Fibroblast of lung (primary cell): Measurements from ENCODE around the gene LPP. TPM values are rescaled to one million over a fixed set of nuclear protein-coding genes. Genes with fewer than 3 reads are reported as not detected.

Experiments
- DNase-seq, 2 donors: peaks; one replicate each; pipeline versions ENCODE4 v3.0.0 to v3.0.0-alpha.2; 2010; ENCODE audit warnings: low read depth in 2 of 2
- H2AFZ ChIP-seq: 2 replicates; pipeline ENCODE4 v1.5.1; 2012; ENCODE audit warnings: low read length, control low read depth, inconsistent platforms
- H3K27ac ChIP-seq: 2 replicates; pipeline ENCODE4 v1.5.1; 2011; ENCODE audit warnings: low read length, control low read depth; ENCODE audit not compliant: insufficient read depth
- H3K27me3 ChIP-seq: 2 replicates; pipeline ENCODE4 v1.5.1; 2011; ENCODE audit warnings: mild to moderate bottlenecking, low read length; ENCODE audit not compliant: control insufficient read depth, insufficient read depth
- H3K36me3 ChIP-seq: 2 replicates; pipeline ENCODE4 v1.5.1; 2011; ENCODE audit warnings: low read length; ENCODE audit not compliant: control insufficient read depth, insufficient read depth
- H3K4me1 ChIP-seq: 2 replicates; pipeline ENCODE4 v1.5.1; 2011; ENCODE audit warnings: low read length; ENCODE audit not compliant: control insufficient read depth, insufficient read depth; ENCODE audit errors: extremely low read depth
- H3K4me2 ChIP-seq: 2 replicates; pipeline ENCODE4 v1.5.1; 2011; ENCODE audit warnings: low read length, control low read depth; ENCODE audit not compliant: insufficient read depth; ENCODE audit errors: extremely low read depth
- H3K4me3 ChIP-seq, 4 experiments: fragments of 200-600 bp in 1 of 4; sonication (generic) in 1 of 4; replicated peaks in 1 of 4; 2 replicates each; pipeline ENCODE4 v1.5.1; 2011 to 2016; ENCODE audit warnings: low read length in 4 of 4, low read depth in 3 of 4, mild to moderate bottlenecking in 3 of 4, control low read depth in 2 of 4, inconsistent platforms in 1 of 4, mixed read lengths in 1 of 4; ENCODE audit not compliant: insufficient read depth in 1 of 4; ENCODE audit errors: control extremely low read depth in 1 of 4
- H3K79me2 ChIP-seq: 2 replicates; pipeline ENCODE4 v1.5.1; 2012; ENCODE audit warnings: mild to moderate bottlenecking, low read length, inconsistent platforms; ENCODE audit not compliant: control insufficient read depth, insufficient read depth
- H3K9ac ChIP-seq: 2 replicates; pipeline ENCODE4 v1.5.1; 2011; ENCODE audit warnings: mild to moderate bottlenecking, low read length, control low read depth; ENCODE audit not compliant: insufficient read depth
- H3K9me3 ChIP-seq: 2 replicates; pipeline ENCODE4 v1.5.1; 2012; ENCODE audit warnings: low read depth, low read length; ENCODE audit not compliant: control insufficient read depth, insufficient read depth
- H4K20me1 ChIP-seq: 2 replicates; pipeline ENCODE4 v1.5.1; 2011; ENCODE audit warnings: low read length; ENCODE audit not compliant: control insufficient read depth, insufficient read depth; ENCODE audit errors: extremely low read depth
- EZH2 ChIP-seq: IDR thresholded peaks from 2 replicates; pipeline ENCODE4 v1.5.1; 2012; ENCODE audit warnings: low read length, control low read depth, mild to moderate bottlenecking; ENCODE audit errors: missing control alignments
- polyA plus RNA-seq, 2 donors: library from polyadenylated mRNA; depleted of rRNA in 1 of 2; stranded (reverse) in 1 of 2; unstranded in 1 of 2; fragments of >200 nt; gene quantifications; 2 replicates each; pipeline ENCODE4 v1.2.1, GENCODE V29; 2011 to 2012; ENCODE audit warnings: missing spikeins in 1 of 2
- total RNA-seq: library from RNA; depleted of rRNA; stranded (reverse); fragments of >200 nt; gene quantifications from 2 replicates; pipeline ENCODE4 v1.2.1, GENCODE V29; 2014
- TF ChIP-seq, protein P1 (sequence below), 2 donors: IDR thresholded peaks in 1 of 2; conservative IDR thresholded peaks in 1 of 2; 1 replicate in 1 of 2; 2 replicates in 1 of 2; pipeline ENCODE4 v1.5.1; 2011 to 2012; ENCODE audit warnings: low read length in 2 of 2, control low read depth in 1 of 2, inconsistent platforms in 1 of 2, low read depth in 1 of 2, mild to moderate bottlenecking in 1 of 2

LPP gene
- total and polyA plus RNA-seq, 2 donors (not counting 1 experiment from before 2014, with no cell fraction given): 69.0 to 124 TPM

DNA sequence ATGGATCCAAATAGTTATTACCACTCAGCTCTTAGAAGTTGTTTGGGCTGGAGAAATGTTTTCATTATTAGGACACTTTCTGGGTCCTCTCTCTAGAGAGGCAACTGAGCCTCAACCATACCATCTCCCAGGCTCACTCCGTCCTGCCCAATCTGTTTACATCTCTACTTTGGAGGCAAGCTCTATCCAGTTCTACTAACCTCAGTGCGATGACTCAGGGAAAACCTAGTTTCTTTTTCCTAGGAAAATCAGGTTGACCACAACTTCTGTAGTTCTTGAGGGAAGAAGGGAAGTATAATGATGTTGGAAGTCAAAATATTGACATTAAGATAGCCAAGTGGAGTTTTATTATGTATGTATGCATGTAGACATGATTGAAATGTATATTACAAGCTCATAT, 40.4 kb downstream of the LPP start:
- Histone ChIP-seq H3K9ac (no peak overlapping the region), H3K4me3 (no peak overlapping the region), H4K20me1 (no peaks in the 10 kb centered on the region), H3K4me1 (peaks cover 7% of the 10 kb centered on the region), H2AFZ (no peak overlapping the region), H3K9me3 (no peaks in the 10 kb centered on the region), H3K4me2 (no peak overlapping the region), H3K27ac (no peak overlapping the region), H3K27me3 (no peaks in the 10 kb centered on the region), H3K79me2 (peaks cover 71% of the 10 kb centered on the region), H3K36me3 (peaks cover 2% of the 10 kb centered on the region)
- DNase-seq: peak; percentile 41 to 81
- TF ChIP-seq, protein P1, sequence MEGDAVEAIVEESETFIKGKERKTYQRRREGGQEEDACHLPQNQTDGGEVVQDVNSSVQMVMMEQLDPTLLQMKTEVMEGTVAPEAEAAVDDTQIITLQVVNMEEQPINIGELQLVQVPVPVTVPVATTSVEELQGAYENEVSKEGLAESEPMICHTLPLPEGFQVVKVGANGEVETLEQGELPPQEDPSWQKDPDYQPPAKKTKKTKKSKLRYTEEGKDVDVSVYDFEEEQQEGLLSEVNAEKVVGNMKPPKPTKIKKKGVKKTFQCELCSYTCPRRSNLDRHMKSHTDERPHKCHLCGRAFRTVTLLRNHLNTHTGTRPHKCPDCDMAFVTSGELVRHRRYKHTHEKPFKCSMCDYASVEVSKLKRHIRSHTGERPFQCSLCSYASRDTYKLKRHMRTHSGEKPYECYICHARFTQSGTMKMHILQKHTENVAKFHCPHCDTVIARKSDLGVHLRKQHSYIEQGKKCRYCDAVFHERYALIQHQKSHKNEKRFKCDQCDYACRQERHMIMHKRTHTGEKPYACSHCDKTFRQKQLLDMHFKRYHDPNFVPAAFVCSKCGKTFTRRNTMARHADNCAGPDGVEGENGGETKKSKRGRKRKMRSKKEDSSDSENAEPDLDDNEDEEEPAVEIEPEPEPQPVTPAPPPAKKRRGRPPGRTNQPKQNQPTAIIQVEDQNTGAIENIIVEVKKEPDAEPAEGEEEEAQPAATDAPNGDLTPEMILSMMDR (conservative IDR thresholded peaks at IDR 0.05 in 1 of 2, IDR thresholded peaks at IDR 0.05 in 1 of 2; ENCODE audit: low read depth in 1 of 2, low read length in 2 of 2): no peak
- no peak for TF ChIP-seq EZH2

DNA sequence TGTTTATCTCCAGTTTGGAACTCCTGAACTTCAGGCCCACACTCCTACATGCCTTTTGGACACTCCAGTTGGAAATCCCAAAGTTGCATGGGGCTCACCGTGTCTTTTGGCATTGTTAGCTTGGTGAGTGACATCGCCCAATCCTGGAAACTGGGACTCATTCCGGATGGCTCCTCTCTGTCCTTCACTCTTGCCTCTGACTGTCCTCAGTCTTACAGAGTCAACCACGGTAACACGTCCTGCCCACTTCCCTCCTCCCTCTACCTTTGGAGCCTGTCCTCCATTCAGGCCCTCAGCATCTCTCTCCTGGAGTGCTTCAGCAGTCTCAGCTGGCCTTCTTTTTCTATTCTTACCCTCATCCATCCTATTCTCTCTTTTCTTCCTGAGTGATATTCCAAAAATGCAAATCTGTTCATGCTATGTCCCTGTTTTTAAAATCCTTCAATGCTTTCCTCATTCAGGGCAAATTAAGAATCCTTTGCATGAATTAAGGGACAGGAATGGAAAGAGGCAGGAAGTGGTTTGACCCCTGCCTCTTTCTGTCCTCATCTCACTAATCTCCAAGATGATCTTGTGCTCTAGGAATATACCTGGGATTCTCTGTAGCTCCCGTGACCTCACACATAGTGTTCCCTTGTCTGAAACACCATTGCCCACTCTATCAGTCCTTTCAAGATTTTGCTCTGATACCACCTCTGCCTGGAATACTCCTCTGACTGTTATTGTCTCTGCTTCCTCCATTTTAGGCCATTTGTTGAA, 42.5 kb downstream of the LPP start:
- H3K79me2 ChIP-seq: peaks cover 67% of the 10 kb centered on the region
- H3K9me3 ChIP-seq: no peaks in the 10 kb centered on the region
- peak in 1 of 2 donors; percentile 69 for DNase-seq
- no peak overlapping the region for H2AFZ ChIP-seq
- no peak for TF ChIP-seq EZH2
- TF ChIP-seq, protein P1 (conservative IDR thresholded peaks at IDR 0.05 in 1 of 2, IDR thresholded peaks at IDR 0.05 in 1 of 2; ENCODE audit: low read depth in 1 of 2, low read length in 2 of 2): no peak
- no peak overlapping the region for H3K4me2 ChIP-seq
- H3K9ac ChIP-seq: no peak overlapping the region
- no peaks in the 10 kb centered on the region for H4K20me1 ChIP-seq
- no peak overlapping the region for H3K4me3 ChIP-seq
- H3K27ac ChIP-seq: peak overlapping the region; percentile 4
- peaks cover 2% of the 10 kb centered on the region for H3K36me3 ChIP-seq
- peaks cover 7% of the 10 kb centered on the region for H3K4me1 ChIP-seq
- H3K27me3 ChIP-seq: no peaks in the 10 kb centered on the region

DNA sequence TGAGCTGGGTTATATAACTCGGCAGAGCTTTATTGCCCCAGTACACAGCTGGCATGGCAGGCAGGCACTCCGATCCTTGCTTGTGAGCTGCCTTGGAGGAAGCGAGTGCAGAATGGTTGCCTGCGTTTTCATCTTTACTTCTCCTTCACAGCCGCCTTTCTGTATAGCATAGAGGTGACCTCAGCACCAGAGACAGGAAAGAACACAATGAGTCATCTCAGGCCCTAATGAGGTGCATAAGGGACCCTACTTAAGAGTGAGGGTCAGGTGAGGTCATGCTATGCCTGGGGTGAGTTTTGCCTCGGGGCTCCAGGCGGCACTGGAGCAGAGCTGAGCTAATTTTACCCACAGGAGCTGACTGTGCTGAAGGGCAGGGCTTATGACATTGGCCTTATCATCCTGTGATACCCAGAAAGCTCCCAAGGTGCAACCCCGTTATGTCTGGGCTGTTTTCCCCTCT, 43.5 kb downstream of the LPP start:
- Histone ChIP-seq H3K27me3 (no peaks in the 10 kb centered on the region), H3K9me3 (no peaks in the 10 kb centered on the region), H3K79me2 (peaks cover 64% of the 10 kb centered on the region), H3K4me2 (no peak overlapping the region), H3K4me1 (peaks cover 7% of the 10 kb centered on the region), H4K20me1 (no peaks in the 10 kb centered on the region), H3K36me3 (peaks cover 2% of the 10 kb centered on the region), H3K9ac (no peak overlapping the region), H3K4me3 (no peak overlapping the region), H3K27ac (no peak overlapping the region), H2AFZ (no peak overlapping the region)
- DNase-seq: peak in 1 of 2 donors; percentile 60
- TF ChIP-seq, protein P1 (conservative IDR thresholded peaks at IDR 0.05 in 1 of 2, IDR thresholded peaks at IDR 0.05 in 1 of 2; ENCODE audit: low read depth in 1 of 2, low read length in 2 of 2): no peak
- TF ChIP-seq EZH2: no peak
